ENCODE measurements around the gene ARHGEF28. TPM values are rescaled to one million over a fixed set of nuclear protein-coding genes. Genes with fewer than 3 reads are reported as not detected.

ARHGEF28 gene
- total and polyA plus RNA-seq, 2 of the 4 experiments (the other 2 are of a cell fraction) = 3.6 to 16.0 TPM

DNA sequence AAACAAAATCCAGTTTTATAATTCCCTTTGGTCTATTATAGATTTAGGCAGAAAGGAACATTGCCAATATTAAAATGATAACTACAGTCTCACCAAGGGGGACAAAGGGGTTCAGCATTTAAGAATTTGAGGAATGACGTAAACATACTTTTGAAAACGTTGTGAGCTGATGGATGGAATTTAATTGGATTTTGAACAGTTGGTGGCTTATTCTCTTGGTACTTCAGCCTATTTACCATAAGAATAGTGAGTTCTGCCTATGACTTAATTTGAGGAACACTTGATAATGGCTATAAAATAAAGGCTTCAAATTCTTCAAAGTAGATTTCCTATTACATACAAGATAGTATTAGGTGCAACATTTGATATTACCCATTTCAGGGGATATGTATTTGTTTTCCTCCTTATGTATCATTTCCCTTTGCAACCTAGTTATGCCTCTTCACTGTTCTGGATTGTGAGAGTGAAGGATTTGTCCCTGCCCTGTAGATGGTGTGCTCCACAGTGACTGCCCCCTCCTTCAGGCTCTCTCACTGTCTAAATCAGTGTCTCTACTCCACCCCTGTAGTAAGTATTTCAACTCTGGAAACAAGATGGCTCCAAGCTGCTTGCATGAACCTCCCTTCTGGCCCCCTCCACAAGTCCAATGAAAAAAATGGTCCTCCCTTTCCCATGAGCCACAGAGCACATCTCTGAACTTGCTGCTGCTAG lies 225.6 kb downstream of the ARHGEF28 start:
- H2BK120ac ChIP-seq (ENCODE audit: low read depth, low read length) = no peak overlapping the region
- H3K27ac ChIP-seq (ENCODE audit: insufficient read depth, low read length) = no peak overlapping the region
- H4K8ac ChIP-seq (ENCODE audit: low read depth in 2 of 2, low read length in 2 of 2) = no peak overlapping the region
- H3K9ac ChIP-seq (ENCODE audit: low read depth, low read length) = no peak overlapping the region
- H3K9me3 ChIP-seq (ENCODE audit: control insufficient read depth, insufficient read depth, low read length) = no peaks in the 10 kb centered on the region
- no peak for TF ChIP-seq NFE2L2 (IDR thresholded peaks at IDR 0.05; ENCODE audit: low read depth, low read length)
- TF ChIP-seq, protein P1, sequence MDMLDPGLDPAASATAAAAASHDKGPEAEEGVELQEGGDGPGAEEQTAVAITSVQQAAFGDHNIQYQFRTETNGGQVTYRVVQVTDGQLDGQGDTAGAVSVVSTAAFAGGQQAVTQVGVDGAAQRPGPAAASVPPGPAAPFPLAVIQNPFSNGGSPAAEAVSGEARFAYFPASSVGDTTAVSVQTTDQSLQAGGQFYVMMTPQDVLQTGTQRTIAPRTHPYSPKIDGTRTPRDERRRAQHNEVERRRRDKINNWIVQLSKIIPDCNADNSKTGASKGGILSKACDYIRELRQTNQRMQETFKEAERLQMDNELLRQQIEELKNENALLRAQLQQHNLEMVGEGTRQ (IDR thresholded peaks at IDR 0.05; ENCODE audit: low read depth, low read length) = no peak
- no peak overlapping the region for H2BK15ac ChIP-seq (ENCODE audit: low read depth, low read length)
- no peaks in the 10 kb centered on the region; the same call in none of the 2 replicates for H3K9me1 ChIP-seq (ENCODE audit: insufficient read depth, low read length)
- H3K23ac ChIP-seq (ENCODE audit: low read depth, low read length) = no peak overlapping the region
- ChIA-PET CTCF (no interaction called here), POLR2A (ENCODE audit: unreplicated experiment) (interaction anchor here (0.8 kb wide), 1 partner anchor 81 kb away, joined by 5 read pairs; no protein-coding TSS in a partner anchor)
- no peak overlapping the region for H2AFZ ChIP-seq (replicated peaks; ENCODE audit: low read length, poor library complexity)
- H3K4me1 ChIP-seq (ENCODE audit: control insufficient read depth, insufficient read depth, low read length) = 0 out of 2 replicates have a peak, but pooled peaks cover 1% of the 10 kb centered on the region
- H4K91ac ChIP-seq (ENCODE audit: insufficient read depth, low read depth, low read length) = no peak overlapping the region
- in situ Hi-C loops (cut with MboI; ENCODE audit: low sequenced_read_pairs) (no loop called here), intact Hi-C loops (cut with micrococcal nuclease) (no loop called here), dilution Hi-C loops (cut with HindIII; ENCODE audit: low sequenced_read_pairs, unreplicated experiment) (no loop called here)
- ATAC-seq (ENCODE audit: low read depth) (no peak), DNase-seq (no peak)
- no TSS peak for BruUV-seq (replicated peaks)
- H4K5ac ChIP-seq (ENCODE audit: low read depth, low read length) = no peak overlapping the region
- no peak overlapping the region for H2AK9ac ChIP-seq (replicated peaks; ENCODE audit: low read depth, low read length, poor library complexity)
- no CpG with 5 or more reads among the region's 2 CpGs for WGBS, 2 experiments (ENCODE audit: extremely low coverage in 2 of 2, insufficient read length in 1 of 2)
- no peaks in the 10 kb centered on the region; the same call in 1 of the 2 replicates for H3K36me3 ChIP-seq (ENCODE audit: control insufficient read depth, insufficient read depth, low read length)
- H3K56ac ChIP-seq (ENCODE audit: extremely low read depth, insufficient read depth, low read length) = no peak overlapping the region
- H3K4me3 ChIP-seq (ENCODE audit: insufficient read depth, low read depth, low read length) = no peak overlapping the region
- H3K14ac ChIP-seq (replicated peaks; ENCODE audit: low read depth, low read length) = no peak overlapping the region
- H3K79me1 ChIP-seq (ENCODE audit: low read depth in 1 of 2, low read length in 2 of 2) = no peaks in the 10 kb centered on the region
- no peaks in the 10 kb centered on the region for H4K20me1 ChIP-seq (ENCODE audit: insufficient read depth, low read length)
- no peak overlapping the region for H3K4ac ChIP-seq (ENCODE audit: low read depth, low read length)
- H3K27me3 ChIP-seq (ENCODE audit: control insufficient read depth, insufficient read depth, low read length) = no peaks in the 10 kb centered on the region
- H3K18ac ChIP-seq (ENCODE audit: low read depth, low read length) = no peak overlapping the region
- H2BK5ac ChIP-seq (ENCODE audit: low read depth, low read length, poor library complexity, severe bottlenecking) = no peak overlapping the region
- no peak overlapping the region for H2BK20ac ChIP-seq (ENCODE audit: low read depth, low read length)
- H2AK5ac ChIP-seq (ENCODE audit: low read depth, low read length) = no peak overlapping the region
- H3K4me2 ChIP-seq (ENCODE audit: low read depth, low read length) = no peak overlapping the region
